MM.1S (cell line): ENCODE data around the gene UGT1A5.

Experiments
- EZH2 ChIP-seq: fragments of 300-600 bp; sonication (generic); optimal IDR thresholded peaks from 2 replicates; pipeline ENCODE3; 2017; ENCODE audit warnings: low read depth, mild to moderate bottlenecking, antibody characterized with exemption, low read length, mixed read lengths
- EZH2phosphoT487 ChIP-seq: fragments of 300-600 bp; sonication (generic); IDR thresholded peaks from 2 replicates; pipeline ENCODE4 v1.6.1; 2018; ENCODE audit warnings: antibody characterized with exemption, low read length
- TF ChIP-seq, protein P1 (sequence below): fragments of 300-600 bp; sonication (generic); IDR thresholded peaks from 2 replicates; pipeline ENCODE4 v1.5.1; 2016; ENCODE audit warnings: antibody characterized with exemption, low read length, mixed read lengths

DNA sequence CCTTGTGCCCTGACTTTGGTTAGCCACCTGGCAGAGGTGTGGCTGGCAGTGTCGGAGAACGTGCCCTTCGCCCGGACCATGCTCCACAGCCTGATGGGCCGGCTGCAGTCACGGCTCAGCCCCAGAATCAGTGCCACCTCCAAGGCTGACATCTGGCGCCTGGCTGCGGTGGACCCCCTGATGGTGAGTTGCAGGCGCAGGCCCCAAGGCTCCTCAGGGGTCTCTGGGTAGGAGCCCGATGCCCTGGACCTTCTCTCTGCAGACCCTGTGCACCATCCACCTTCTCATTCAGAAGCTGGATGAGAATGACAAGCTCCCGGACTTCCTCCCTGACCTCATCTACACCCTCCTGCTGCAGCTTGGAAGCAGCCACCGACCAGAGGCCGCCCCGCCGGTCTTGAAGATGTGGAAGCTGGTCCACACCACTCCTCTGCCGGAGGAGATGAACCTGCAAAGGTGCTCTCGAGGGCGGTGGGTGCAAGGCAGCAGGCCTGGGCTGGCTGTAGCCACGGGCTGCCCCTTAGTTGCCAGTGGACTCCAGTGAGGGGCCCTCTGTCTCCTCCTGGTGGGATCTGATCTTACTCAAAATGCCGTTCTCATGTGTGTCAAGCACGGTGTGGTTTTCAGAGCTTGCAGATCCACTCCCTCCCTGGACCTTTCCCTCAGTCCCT is 109.5 kb downstream of the UGT1A5 start:
- TF ChIP-seq, protein P1, sequence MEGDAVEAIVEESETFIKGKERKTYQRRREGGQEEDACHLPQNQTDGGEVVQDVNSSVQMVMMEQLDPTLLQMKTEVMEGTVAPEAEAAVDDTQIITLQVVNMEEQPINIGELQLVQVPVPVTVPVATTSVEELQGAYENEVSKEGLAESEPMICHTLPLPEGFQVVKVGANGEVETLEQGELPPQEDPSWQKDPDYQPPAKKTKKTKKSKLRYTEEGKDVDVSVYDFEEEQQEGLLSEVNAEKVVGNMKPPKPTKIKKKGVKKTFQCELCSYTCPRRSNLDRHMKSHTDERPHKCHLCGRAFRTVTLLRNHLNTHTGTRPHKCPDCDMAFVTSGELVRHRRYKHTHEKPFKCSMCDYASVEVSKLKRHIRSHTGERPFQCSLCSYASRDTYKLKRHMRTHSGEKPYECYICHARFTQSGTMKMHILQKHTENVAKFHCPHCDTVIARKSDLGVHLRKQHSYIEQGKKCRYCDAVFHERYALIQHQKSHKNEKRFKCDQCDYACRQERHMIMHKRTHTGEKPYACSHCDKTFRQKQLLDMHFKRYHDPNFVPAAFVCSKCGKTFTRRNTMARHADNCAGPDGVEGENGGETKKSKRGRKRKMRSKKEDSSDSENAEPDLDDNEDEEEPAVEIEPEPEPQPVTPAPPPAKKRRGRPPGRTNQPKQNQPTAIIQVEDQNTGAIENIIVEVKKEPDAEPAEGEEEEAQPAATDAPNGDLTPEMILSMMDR, result no peak
- TF ChIP-seq EZH2, result no peak
- TF ChIP-seq EZH2phosphoT487, result no peak
